ENCODE results near the gene DOCK3.
"Not testable (repeated sequence)": the region's sequence is repeated elsewhere in the genome, so short reads cannot be mapped to it uniquely, and the experiment has no call there.

GRCh38 chr3:51186446-51186845 is 511.7 kb downstream of the DOCK3 start:
- TF ChIP-seq, protein P1, sequence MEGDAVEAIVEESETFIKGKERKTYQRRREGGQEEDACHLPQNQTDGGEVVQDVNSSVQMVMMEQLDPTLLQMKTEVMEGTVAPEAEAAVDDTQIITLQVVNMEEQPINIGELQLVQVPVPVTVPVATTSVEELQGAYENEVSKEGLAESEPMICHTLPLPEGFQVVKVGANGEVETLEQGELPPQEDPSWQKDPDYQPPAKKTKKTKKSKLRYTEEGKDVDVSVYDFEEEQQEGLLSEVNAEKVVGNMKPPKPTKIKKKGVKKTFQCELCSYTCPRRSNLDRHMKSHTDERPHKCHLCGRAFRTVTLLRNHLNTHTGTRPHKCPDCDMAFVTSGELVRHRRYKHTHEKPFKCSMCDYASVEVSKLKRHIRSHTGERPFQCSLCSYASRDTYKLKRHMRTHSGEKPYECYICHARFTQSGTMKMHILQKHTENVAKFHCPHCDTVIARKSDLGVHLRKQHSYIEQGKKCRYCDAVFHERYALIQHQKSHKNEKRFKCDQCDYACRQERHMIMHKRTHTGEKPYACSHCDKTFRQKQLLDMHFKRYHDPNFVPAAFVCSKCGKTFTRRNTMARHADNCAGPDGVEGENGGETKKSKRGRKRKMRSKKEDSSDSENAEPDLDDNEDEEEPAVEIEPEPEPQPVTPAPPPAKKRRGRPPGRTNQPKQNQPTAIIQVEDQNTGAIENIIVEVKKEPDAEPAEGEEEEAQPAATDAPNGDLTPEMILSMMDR (conservative IDR thresholded peaks at IDR 0.05; ENCODE audit: low read depth, low read length), result not testable (repeated sequence)
- not testable (repeated sequence) for TF ChIP-seq EZH2phosphoT487 (IDR thresholded peaks at IDR 0.05; ENCODE audit: borderline replicate concordance, low read length); EZH2 (IDR thresholded peaks at IDR 0.05; ENCODE audit: low read length, unreplicated experiment)

Data from PC-3 (cell line).